Activated naive CD8-positive, alpha-beta T cell treated with anti-CD3 and anti-CD28 coated beads, Interleukin-2, amount 50 U/mL, for 24 hours (primary cell): Measurements from ENCODE around the gene KLHL4.
"Not testable (repeated sequence)": the region's sequence is repeated elsewhere in the genome, so short reads cannot be mapped to it uniquely, and the experiment has no call there.

Experiments
- ATAC-seq: fragments of 150-1000 bp; cut with Tn5 transposase; one replicate; pipeline ENCODE4 v1.10.0; 2021
- DNase-seq: peaks from one replicate; pipeline ENCODE4 v3.0.0; 2021
- H3K27ac Mint-ChIP-seq: one replicate; pipeline ENCODE4 v1.8.0; 2021; ENCODE audit warnings: mild to moderate bottlenecking, mixed read lengths
- H3K27me3 Mint-ChIP-seq: one replicate; pipeline ENCODE4 v1.8.0; 2021; ENCODE audit warnings: mixed read lengths
- H3K36me3 Mint-ChIP-seq: one replicate; pipeline ENCODE4 v1.8.0; 2021; ENCODE audit warnings: low read depth, mixed read lengths
- H3K4me1 Mint-ChIP-seq: one replicate; pipeline ENCODE4 v1.8.0; 2021; ENCODE audit warnings: mixed read lengths
- H3K4me3 Mint-ChIP-seq: one replicate; pipeline ENCODE4 v1.8.0; 2021; ENCODE audit warnings: mild to moderate bottlenecking, moderate library complexity, mixed read lengths
- H3K9me3 Mint-ChIP-seq: one replicate; pipeline ENCODE4 v1.8.0; 2021; ENCODE audit warnings: mixed read lengths

The KLHL4 gene

GRCh38 chrX:87517571-87518141 lies at the start of gene KLHL4:
Gene KLHL4 (plus strand): TSS chrX:87517802. CDS start chrX:87517894, 92 bp downstream.
- no peak for DNase-seq
- no peaks in the 10 kb centered on the region for H3K9me3 Mint-ChIP-seq
- no peak within 1 kb of the TSS for H3K4me3 Mint-ChIP-seq
- H3K4me1 Mint-ChIP-seq = no peaks in the 10 kb centered on the region
- H3K36me3 Mint-ChIP-seq = no peaks in the 10 kb centered on the region
- ATAC-seq = no peak
- H3K27ac Mint-ChIP-seq = no peak within 1 kb of the TSS
- H3K27me3 Mint-ChIP-seq = no peaks in the 10 kb centered on the region

GRCh38 chrX:87468941-87469340 lies 48.7 kb upstream of the KLHL4 start:
- H3K4me3 Mint-ChIP-seq = no peak overlapping the region
- no peaks in the 10 kb centered on the region for H3K9me3 Mint-ChIP-seq
- DNase-seq = no peak
- no peaks in the 10 kb centered on the region for H3K27me3 Mint-ChIP-seq
- H3K4me1 Mint-ChIP-seq = no peaks in the 10 kb centered on the region
- no peak for ATAC-seq
- no peaks in the 10 kb centered on the region for H3K36me3 Mint-ChIP-seq
- H3K27ac Mint-ChIP-seq = no peak overlapping the region

- ATAC-seq = no peak
These were observed 41.8 kb upstream of the KLHL4 start for GRCh38 chrX:87475793-87476192.

GRCh38 chrX:87478703-87479102 lies 38.9 kb upstream of the KLHL4 start:
- not testable (repeated sequence) for H3K36me3 Mint-ChIP-seq, DNase-seq, H3K27me3 Mint-ChIP-seq, ATAC-seq, H3K9me3 Mint-ChIP-seq, H3K4me1 Mint-ChIP-seq, H3K4me3 Mint-ChIP-seq, H3K27ac Mint-ChIP-seq

More at GRCh38 chrX:87475793-87476192, 41.8 kb upstream of the KLHL4 start:
- H3K36me3 Mint-ChIP-seq = no peaks in the 10 kb centered on the region
- no peaks in the 10 kb centered on the region for H3K9me3 Mint-ChIP-seq
- H3K4me1 Mint-ChIP-seq = no peaks in the 10 kb centered on the region
- H3K27me3 Mint-ChIP-seq = no peaks in the 10 kb centered on the region
- no peak for DNase-seq
- no peak overlapping the region for H3K4me3 Mint-ChIP-seq
- no peak overlapping the region for H3K27ac Mint-ChIP-seq

- no peak overlapping the region for H3K27ac Mint-ChIP-seq
- H3K9me3 Mint-ChIP-seq = no peaks in the 10 kb centered on the region
- DNase-seq (no peak), ATAC-seq (no peak)
- no peaks in the 10 kb centered on the region for H3K4me1 Mint-ChIP-seq
- H3K4me3 Mint-ChIP-seq = no peak overlapping the region
- no peaks in the 10 kb centered on the region for H3K36me3 Mint-ChIP-seq
- H3K27me3 Mint-ChIP-seq = no peaks in the 10 kb centered on the region
These were observed 28.5 kb upstream of the KLHL4 start for GRCh38 chrX:87489071-87489470.

GRCh38 chrX:87515836-87516235 lies 1.8 kb upstream of the KLHL4 start:
- Mint-ChIP-seq H3K27ac (no peak overlapping the region), H3K4me1 (no peaks in the 10 kb centered on the region), H3K36me3 (no peaks in the 10 kb centered on the region), H3K27me3 (no peaks in the 10 kb centered on the region), H3K9me3 (no peaks in the 10 kb centered on the region), H3K4me3 (no peak overlapping the region)
- ATAC-seq (no peak), DNase-seq (no peak)

- Mint-ChIP-seq H3K4me1 (no peaks in the 10 kb centered on the region), H3K9me3 (no peaks in the 10 kb centered on the region), H3K4me3 (no peak overlapping the region), H3K36me3 (no peaks in the 10 kb centered on the region), H3K27me3 (no peaks in the 10 kb centered on the region), H3K27ac (no peak overlapping the region)
- ATAC-seq (no peak), DNase-seq (no peak)
These were observed 883 bp upstream of the KLHL4 start for GRCh38 chrX:87516717-87517121.

- no peaks in the 10 kb centered on the region for H3K4me1 Mint-ChIP-seq
- no peak for DNase-seq
- no peaks in the 10 kb centered on the region for H3K9me3 Mint-ChIP-seq
- H3K4me3 Mint-ChIP-seq = no peak overlapping the region
- no peak for ATAC-seq
- no peak overlapping the region for H3K27ac Mint-ChIP-seq
- H3K27me3 Mint-ChIP-seq = no peaks in the 10 kb centered on the region
- no peaks in the 10 kb centered on the region for H3K36me3 Mint-ChIP-seq
These were observed 902 bp downstream of the KLHL4 start for GRCh38 chrX:87518504-87518903.

- Mint-ChIP-seq H3K9me3 (peaks cover 9% of the 10 kb centered on the region), H3K27ac (no peak overlapping the region), H3K36me3 (no peaks in the 10 kb centered on the region), H3K27me3 (no peaks in the 10 kb centered on the region), H3K4me1 (no peaks in the 10 kb centered on the region), H3K4me3 (no peak overlapping the region)
- DNase-seq (no peak), ATAC-seq (no peak)
These were observed 8.2 kb downstream of the KLHL4 start for GRCh38 chrX:87525771-87526229.

GRCh38 chrX:87526281-87526680 lies 8.7 kb downstream of the KLHL4 start:
- Mint-ChIP-seq H3K4me3 (no peak overlapping the region), H3K27ac (no peak overlapping the region), H3K4me1 (no peaks in the 10 kb centered on the region), H3K27me3 (no peaks in the 10 kb centered on the region), H3K36me3 (no peaks in the 10 kb centered on the region), H3K9me3 (peaks cover 9% of the 10 kb centered on the region)
- no peak for ATAC-seq
- no peak for DNase-seq

GRCh38 chrX:87528487-87528886 lies 10.9 kb downstream of the KLHL4 start:
- no peaks in the 10 kb centered on the region for H3K4me1 Mint-ChIP-seq
- H3K4me3 Mint-ChIP-seq = no peak overlapping the region
- DNase-seq (no peak), ATAC-seq (no peak)
- H3K27ac Mint-ChIP-seq = no peak overlapping the region
- H3K9me3 Mint-ChIP-seq = peaks cover 9% of the 10 kb centered on the region
- no peaks in the 10 kb centered on the region for H3K27me3 Mint-ChIP-seq
- H3K36me3 Mint-ChIP-seq = no peaks in the 10 kb centered on the region

GRCh38 chrX:87571964-87572363 lies 54.4 kb downstream of the KLHL4 start:
- no peaks in the 10 kb centered on the region for H3K9me3 Mint-ChIP-seq
- no peak overlapping the region for H3K27ac Mint-ChIP-seq
- ATAC-seq = no peak
- H3K36me3 Mint-ChIP-seq = no peaks in the 10 kb centered on the region
- no peak for DNase-seq
- H3K27me3 Mint-ChIP-seq = no peaks in the 10 kb centered on the region
- no peaks in the 10 kb centered on the region for H3K4me1 Mint-ChIP-seq
- H3K4me3 Mint-ChIP-seq = no peak overlapping the region

- H3K4me3 Mint-ChIP-seq = no peak overlapping the region
- no peaks in the 10 kb centered on the region for H3K27me3 Mint-ChIP-seq
- DNase-seq = no peak
- no peaks in the 10 kb centered on the region for H3K36me3 Mint-ChIP-seq
- no peak for ATAC-seq
- no peaks in the 10 kb centered on the region for H3K4me1 Mint-ChIP-seq
- H3K27ac Mint-ChIP-seq = no peak overlapping the region
- no peaks in the 10 kb centered on the region for H3K9me3 Mint-ChIP-seq
These were observed 55.3 kb downstream of the KLHL4 start for GRCh38 chrX:87572901-87573300.

GRCh38 chrX:87578978-87579377 lies 61.4 kb downstream of the KLHL4 start:
- Mint-ChIP-seq H3K27ac (no peak overlapping the region), H3K9me3 (no peaks in the 10 kb centered on the region), H3K36me3 (no peaks in the 10 kb centered on the region), H3K4me3 (no peak overlapping the region), H3K4me1 (no peaks in the 10 kb centered on the region), H3K27me3 (no peaks in the 10 kb centered on the region)
- DNase-seq = no peak
- ATAC-seq = no peak

- Mint-ChIP-seq H3K36me3 (no peaks in the 10 kb centered on the region), H3K9me3 (no peaks in the 10 kb centered on the region), H3K4me1 (no peaks in the 10 kb centered on the region), H3K27me3 (no peaks in the 10 kb centered on the region), H3K27ac (no peak overlapping the region), H3K4me3 (no peak overlapping the region)
- ATAC-seq (no peak), DNase-seq (no peak)
These were observed 63.3 kb downstream of the KLHL4 start for GRCh38 chrX:87580862-87581261.

GRCh38 chrX:87582453-87582852 lies 64.9 kb downstream of the KLHL4 start:
- no peak for ATAC-seq
- Mint-ChIP-seq H3K36me3 (no peaks in the 10 kb centered on the region), H3K4me1 (no peaks in the 10 kb centered on the region), H3K9me3 (no peaks in the 10 kb centered on the region), H3K4me3 (no peak overlapping the region), H3K27ac (no peak overlapping the region), H3K27me3 (no peaks in the 10 kb centered on the region)
- no peak for DNase-seq
